Activated CD4-positive, CD25-positive, alpha-beta regulatory T cell (primary cell): ENCODE data around the gene INTS6.

ENCODE experiments used
- DNase-seq, 4 experiments: peaks; one replicate each; lab custom pipeline; 2025; lab: John Stamatoyannopoulos, UW

The INTS6 gene

DNA sequence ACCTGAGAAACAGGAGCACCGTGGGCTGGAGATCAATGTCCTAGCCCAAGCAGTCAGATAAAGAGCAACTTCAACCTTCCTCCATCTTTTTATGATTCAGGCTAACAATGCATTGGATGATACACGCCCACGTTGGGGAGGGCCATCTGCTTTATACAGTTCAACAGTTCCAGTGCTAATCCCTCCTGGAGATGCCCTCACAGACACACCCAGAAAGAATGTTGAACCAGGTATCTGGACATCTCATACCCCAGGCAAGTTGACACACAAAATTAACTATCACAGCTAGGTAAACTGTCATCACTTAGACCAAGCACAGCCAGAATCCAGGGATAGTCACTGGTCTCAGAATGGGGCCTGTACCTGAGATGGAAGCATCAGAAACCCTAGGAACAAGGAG is 134.0 kb downstream of the INTS6 start:
- DNase-seq = no peak

- DNase-seq = no peak
Measured at GRCh38 chr13:51318015-51318414, 134.8 kb downstream of the INTS6 start.

GRCh38 chr13:51317262-51317661 is 135.6 kb downstream of the INTS6 start:
- DNase-seq = no peak

DNA sequence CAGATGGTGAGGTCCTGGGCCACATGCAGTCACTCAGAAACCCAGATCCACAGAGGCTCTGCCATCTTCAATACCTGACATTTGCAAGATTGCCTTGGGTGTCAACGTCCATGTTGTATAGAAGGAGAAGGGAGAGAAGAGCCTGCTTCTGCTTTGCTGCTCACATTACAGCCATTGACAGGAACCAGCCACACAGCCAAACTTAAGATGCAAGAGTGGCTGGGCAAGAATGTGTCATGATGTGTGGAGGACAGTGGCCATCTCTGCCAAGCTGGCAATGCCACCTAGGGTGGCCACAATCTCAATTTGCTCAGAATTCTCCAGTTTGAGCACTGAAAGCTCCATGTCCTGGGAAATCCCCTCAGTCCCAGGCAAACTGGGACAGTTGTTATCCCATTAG is 139.2 kb downstream of the INTS6 start:
- DNase-seq = no peak

DNA sequence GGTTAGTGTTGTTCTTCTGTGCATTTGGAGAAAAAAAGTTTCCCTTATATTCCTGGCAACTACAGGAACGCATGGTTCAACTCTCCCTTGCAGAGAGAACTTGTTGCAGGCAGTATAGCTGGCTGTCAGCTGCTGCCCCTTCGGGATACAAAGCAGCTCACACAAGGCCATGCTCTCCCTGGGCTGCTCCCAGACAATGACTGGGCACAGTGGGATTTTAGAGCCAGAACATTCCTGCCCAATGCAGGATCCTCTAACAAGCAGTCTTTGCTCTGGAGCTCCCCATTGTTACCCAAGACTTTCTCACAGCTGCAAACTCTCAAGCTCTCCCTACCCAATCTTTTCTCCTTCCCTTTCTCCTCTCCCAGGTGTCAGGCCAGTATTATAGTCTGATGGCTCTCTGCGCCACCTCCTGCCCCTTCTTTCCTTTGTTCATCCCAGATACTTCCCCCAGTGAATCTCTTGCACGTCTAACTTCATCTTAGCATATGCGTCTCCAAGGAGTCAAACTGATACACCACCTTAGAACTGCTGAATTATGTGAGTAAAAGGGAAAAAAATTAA is 140.8 kb downstream of the INTS6 start:
- no peak for DNase-seq
